Esophagus (tissue), 2 donors: ENCODE measurements around the gene ITLN1. TPM values are rescaled to one million over a fixed set of nuclear protein-coding genes. Genes with fewer than 3 reads are reported as not detected.
"Not testable (repeated sequence)": the region's sequence is repeated elsewhere in the genome, so short reads cannot be mapped to it uniquely, and the experiment has no call there.

Experiments used
- H3K27ac ChIP-seq, 2 donors: one replicate each; pipeline ENCODE4 v1.5.1; 2013; ENCODE audit warnings: low read depth in 2 of 2, mild to moderate bottlenecking in 2 of 2, inconsistent platforms in 1 of 2, low read length in 1 of 2, moderate library complexity in 1 of 2
- H3K27me3 ChIP-seq, 2 donors: one replicate each; pipeline ENCODE4 v1.6.1; 2013; ENCODE audit warnings: low read length in 2 of 2, control low read depth in 1 of 2, mild to moderate bottlenecking in 1 of 2; ENCODE audit not compliant: insufficient read depth in 2 of 2, control insufficient read depth in 1 of 2
- H3K36me3 ChIP-seq, 2 donors: one replicate each; pipeline ENCODE4 v1.6.1; 2013; ENCODE audit warnings: low read length in 1 of 2; ENCODE audit not compliant: control insufficient read depth in 2 of 2, insufficient read depth in 2 of 2
- H3K4me1 ChIP-seq, 2 donors: one replicate each; pipeline ENCODE4 v1.6.1; 2013; ENCODE audit warnings: low read length in 1 of 2; ENCODE audit not compliant: control insufficient read depth in 2 of 2, insufficient read depth in 2 of 2
- H3K4me3 ChIP-seq, 2 donors: one replicate each; pipeline ENCODE4 v1.5.1; 2013; ENCODE audit warnings: low read length in 2 of 2, mild to moderate bottlenecking in 2 of 2, low read depth in 1 of 2, moderate library complexity in 1 of 2
- H3K9me3 ChIP-seq, 2 donors: one replicate each; pipeline ENCODE4 v1.6.1; 2013; ENCODE audit warnings: mild to moderate bottlenecking in 2 of 2, low read depth in 1 of 2, low read length in 1 of 2, moderate library complexity in 1 of 2; ENCODE audit not compliant: control insufficient read depth in 2 of 2, insufficient read depth in 1 of 2
- WGBS, 2 donors: extraction: QIAGEN DNeasy Blood & Tissue Kit; methylation state at CpG; one replicate each; pipeline ENCODE4 v1.1.7; 2013; 5-methylcytosine and 5-hydroxymethylcytosine counted together
- polyA plus RNA-seq, 2 donors: library from polyadenylated mRNA; stranded (reverse); fragments of 200-250 nt; gene quantifications; one replicate each; pipeline ENCODE4 v1.2.3, GENCODE V29; 2013
- donor health status: healthy with polysubstance abuse.
- donor health status: Bipolar disorder and iron deficiency.

Gene ITLN1
- under 1 TPM; 0.04 to 0.20 TPM for polyA plus RNA-seq

- no peaks in the 10 kb centered on the region for H3K4me1 ChIP-seq
- H3K9me3 ChIP-seq, result no peaks in the 10 kb centered on the region
- H3K27ac ChIP-seq, result no peak within 1 kb of the TSS
- 54 to 58% methylated on average over 5 of the region's 5 CpGs for WGBS, 2 donors
- H3K4me3 ChIP-seq, result no peak within 1 kb of the TSS
- no peaks in the 10 kb centered on the region for H3K36me3 ChIP-seq
- no peaks in the 10 kb centered on the region for H3K27me3 ChIP-seq
Measured at GRCh38 chr1:160885042-160885441, at the start of gene ITLN1. TSS of gene ITLN1 (minus strand) at chr1:160885180. CDS start at chr1:160884877, 303 bp downstream.

- H3K4me3 ChIP-seq, H3K27me3 ChIP-seq, H3K27ac ChIP-seq, H3K4me1 ChIP-seq, H3K9me3 ChIP-seq, H3K36me3 ChIP-seq: not testable (repeated sequence)
- 91 to 95% methylated on average over 23 to 31 of the region's 31 CpGs for WGBS, 2 donors
Measured at GRCh38 chr1:160933305-160933704, 48.3 kb upstream of the ITLN1 start.

GRCh38 chr1:160925652-160926244, 40.8 kb upstream of the ITLN1 start:
- H3K27me3 ChIP-seq, result no peaks in the 10 kb centered on the region
- H3K4me1 ChIP-seq, result no peaks in the 10 kb centered on the region
- H3K27ac ChIP-seq, result no peak overlapping the region
- H3K9me3 ChIP-seq, result peaks cover 0 to 2% of the 10 kb centered on the region in 2 donors
- WGBS, 2 donors, result 62 to 67% methylated on average over 5 of the region's 5 CpGs
- no peaks in the 10 kb centered on the region for H3K36me3 ChIP-seq
- no peak overlapping the region for H3K4me3 ChIP-seq

GRCh38 chr1:160924791-160925651, 40.0 kb upstream of the ITLN1 start:
- no peaks in the 10 kb centered on the region for H3K27me3 ChIP-seq
- WGBS, 2 donors, result 71 to 93% methylated on average over 7 of the region's 7 CpGs
- no peak overlapping the region for H3K27ac ChIP-seq
- H3K4me3 ChIP-seq, result no peak overlapping the region
- no peaks in the 10 kb centered on the region for H3K4me1 ChIP-seq
- no peaks in the 10 kb centered on the region for H3K36me3 ChIP-seq
- peaks cover 0 to 2% of the 10 kb centered on the region in 2 donors for H3K9me3 ChIP-seq

- no peak overlapping the region for H3K4me3 ChIP-seq
- 81 to 89% methylated on average over 2 of the region's 2 CpGs for WGBS, 2 donors
- H3K27me3 ChIP-seq, result no peaks in the 10 kb centered on the region
- H3K36me3 ChIP-seq, result no peaks in the 10 kb centered on the region
- no peak overlapping the region for H3K27ac ChIP-seq
- H3K9me3 ChIP-seq, result peaks cover 0 to under 1% of the 10 kb centered on the region in 2 donors
- no peaks in the 10 kb centered on the region for H3K4me1 ChIP-seq
Measured at GRCh38 chr1:160916666-160917065, 31.7 kb upstream of the ITLN1 start.

- not testable (repeated sequence) for H3K27me3 ChIP-seq, H3K4me1 ChIP-seq, H3K9me3 ChIP-seq, H3K27ac ChIP-seq, H3K4me3 ChIP-seq, H3K36me3 ChIP-seq
- WGBS, 2 donors, result 77 to 80% methylated on average over 6 of the region's 6 CpGs
Measured at GRCh38 chr1:160913229-160913628, 28.2 kb upstream of the ITLN1 start.

GRCh38 chr1:160911925-160912324, 26.9 kb upstream of the ITLN1 start:
- Histone ChIP-seq H3K4me1 (no peaks in the 10 kb centered on the region), H3K27me3 (no peaks in the 10 kb centered on the region), H3K9me3 (no peaks in the 10 kb centered on the region), H3K36me3 (no peaks in the 10 kb centered on the region), H3K27ac (no peak overlapping the region), H3K4me3 (no peak overlapping the region)
- WGBS, 2 donors, result 35 to 48% methylated on average over 2 of the region's 2 CpGs

- H3K27ac ChIP-seq, result no peak overlapping the region
- no peaks in the 10 kb centered on the region for H3K27me3 ChIP-seq
- WGBS, 2 donors, result 36 to 52% methylated on average over 7 of the region's 7 CpGs
- H3K4me3 ChIP-seq, result no peak overlapping the region
- H3K36me3 ChIP-seq, result no peaks in the 10 kb centered on the region
- H3K9me3 ChIP-seq, result no peaks in the 10 kb centered on the region
- no peaks in the 10 kb centered on the region for H3K4me1 ChIP-seq
Measured at GRCh38 chr1:160911441-160911840, 26.5 kb upstream of the ITLN1 start.

GRCh38 chr1:160910170-160910750, 25.3 kb upstream of the ITLN1 start:
- 69 to 70% methylated on average over 6 of the region's 6 CpGs for WGBS, 2 donors
- Histone ChIP-seq H3K27ac (no peak overlapping the region), H3K9me3 (no peaks in the 10 kb centered on the region), H3K4me3 (no peak overlapping the region), H3K27me3 (no peaks in the 10 kb centered on the region), H3K36me3 (no peaks in the 10 kb centered on the region), H3K4me1 (no peaks in the 10 kb centered on the region)
